Measurements from ENCODE around the gene RGS9BP. TPM values are rescaled to one million over a fixed set of nuclear protein-coding genes. Genes with fewer than 3 reads are reported as not detected.

Gene RGS9BP
- total and polyA plus RNA-seq, 7 donors, result 0.04 to 0.82 (median 0.32) TPM; not detected in 3

- Histone ChIP-seq H3K4me1 (peaks cover 0 to 3% (median 1%) of the 10 kb centered on the region in 4 donors), H3K27me3 (no peaks in the 10 kb centered on the region), H3K4me3 (no peak overlapping the region), H3K27ac (no peak overlapping the region), H3K9me3 (no peaks in the 10 kb centered on the region), H3K36me3 (peaks cover 0 to 42% (median 12%) of the 10 kb centered on the region in 4 donors)
- no peak for DNase-seq
- 94 to 95% methylated on average over 10 of the region's 10 CpGs for WGBS, 2 donors
- no peak for TF ChIP-seq CTCF (IDR thresholded peaks at IDR 0.05)
- TF ChIP-seq POLR2A (IDR thresholded peaks at IDR 0.05), result no peak
- TF ChIP-seq POLR2AphosphoS5 (IDR thresholded peaks at IDR 0.05), result no peak
- TF ChIP-seq EP300 (IDR thresholded peaks at IDR 0.05), result no peak
- intact Hi-C loops (cut with DNase I), result no loop called here
Measured at GRCh38 chr19:32658075-32658474, 17.6 kb upstream of the RGS9BP start.

DNA sequence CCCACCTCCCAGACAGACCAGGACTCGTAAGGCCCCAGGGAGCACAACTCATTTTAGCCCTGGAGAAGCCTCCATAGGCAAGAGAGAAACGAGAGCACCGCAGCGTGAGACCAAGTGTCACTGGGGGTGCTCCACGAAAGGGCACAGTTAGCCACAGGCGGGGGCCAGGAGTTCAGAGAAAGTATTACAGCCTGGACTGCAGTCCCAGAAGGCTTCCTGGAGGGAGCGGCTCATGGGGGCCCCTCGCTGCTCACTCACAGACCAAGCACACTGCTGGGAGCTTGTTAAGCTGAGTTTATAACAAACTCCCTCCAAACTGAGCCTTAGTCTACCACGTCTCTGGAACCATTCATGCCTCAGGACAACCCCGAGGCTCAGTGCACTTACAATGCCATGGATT, 17.1 kb upstream of the RGS9BP start:
- H3K27me3 ChIP-seq, result no peaks in the 10 kb centered on the region
- DNase-seq, result no peak
- H3K36me3 ChIP-seq, result peaks cover 0 to 42% (median 12%) of the 10 kb centered on the region in 4 donors
- intact Hi-C loops (cut with DNase I), result no loop called here
- H3K4me3 ChIP-seq, result no peak overlapping the region
- 86 to 92% methylated on average over 10 of the region's 10 CpGs for WGBS, 2 donors
- no peaks in the 10 kb centered on the region for H3K4me1 ChIP-seq
- no peak for TF ChIP-seq POLR2A (IDR thresholded peaks at IDR 0.05)
- no peak for TF ChIP-seq CTCF (IDR thresholded peaks at IDR 0.05)
- TF ChIP-seq EP300 (IDR thresholded peaks at IDR 0.05), result no peak
- no peak for TF ChIP-seq POLR2AphosphoS5 (IDR thresholded peaks at IDR 0.05)
- no peaks in the 10 kb centered on the region for H3K9me3 ChIP-seq
- H3K27ac ChIP-seq, result no peak overlapping the region

DNA sequence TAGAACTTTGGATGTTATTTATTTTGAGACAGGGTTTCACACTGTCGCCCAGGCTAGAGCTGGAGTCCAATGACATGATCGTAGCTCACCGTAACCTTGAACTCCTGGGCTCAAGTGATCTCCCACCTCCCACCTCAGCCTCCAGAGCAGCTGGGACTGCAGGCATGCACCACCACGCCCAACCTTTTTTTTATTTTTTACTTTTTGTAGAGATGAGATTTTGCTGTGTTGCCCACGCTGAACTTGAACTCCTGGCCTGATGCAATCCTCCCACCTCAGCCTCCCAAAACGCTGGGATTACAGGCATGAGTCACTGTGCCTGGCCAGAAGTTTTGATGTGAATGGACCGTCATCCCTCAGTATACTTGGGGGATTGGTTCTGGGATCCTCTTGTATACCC, 14.3 kb upstream of the RGS9BP start:
- H3K27me3 ChIP-seq, result no peaks in the 10 kb centered on the region
- intact Hi-C loops (cut with DNase I), result no loop called here
- peaks cover 0 to 23% (median 4%) of the 10 kb centered on the region in 4 donors for H3K36me3 ChIP-seq
- no peak overlapping the region for H3K27ac ChIP-seq
- H3K4me1 ChIP-seq, result peaks cover 0 to 8% (median 2%) of the 10 kb centered on the region in 4 donors
- H3K4me3 ChIP-seq, result no peak overlapping the region
- TF ChIP-seq EP300 (IDR thresholded peaks at IDR 0.05), result no peak
- TF ChIP-seq POLR2A (IDR thresholded peaks at IDR 0.05), result no peak
- no peak for TF ChIP-seq POLR2AphosphoS5 (IDR thresholded peaks at IDR 0.05)
- no peak for TF ChIP-seq CTCF (IDR thresholded peaks at IDR 0.05)
- WGBS, 2 donors, result 95% methylated on average over 7 of the region's 7 CpGs
- H3K9me3 ChIP-seq, result no peaks in the 10 kb centered on the region
- no peak for DNase-seq

GRCh38 chr19:32662186-32662585, 13.5 kb upstream of the RGS9BP start:
- Histone ChIP-seq H3K27me3 (no peaks in the 10 kb centered on the region), H3K4me3 (no peak overlapping the region), H3K4me1 (peaks cover 0 to 9% (median 3%) of the 10 kb centered on the region in 4 donors), H3K36me3 (peaks cover 0 to 18% (median 6%) of the 10 kb centered on the region in 4 donors), H3K9me3 (no peaks in the 10 kb centered on the region), H3K27ac (no peak overlapping the region)
- DNase-seq, result no peak
- 47 to 54% methylated on average over 3 of the region's 3 CpGs for WGBS, 2 donors
- intact Hi-C loops (cut with DNase I), result no loop called here
- TF ChIP-seq CTCF (IDR thresholded peaks at IDR 0.05), result no peak
- TF ChIP-seq EP300 (IDR thresholded peaks at IDR 0.05), result no peak
- TF ChIP-seq POLR2AphosphoS5 (IDR thresholded peaks at IDR 0.05), result no peak
- TF ChIP-seq POLR2A (IDR thresholded peaks at IDR 0.05), result no peak

DNA sequence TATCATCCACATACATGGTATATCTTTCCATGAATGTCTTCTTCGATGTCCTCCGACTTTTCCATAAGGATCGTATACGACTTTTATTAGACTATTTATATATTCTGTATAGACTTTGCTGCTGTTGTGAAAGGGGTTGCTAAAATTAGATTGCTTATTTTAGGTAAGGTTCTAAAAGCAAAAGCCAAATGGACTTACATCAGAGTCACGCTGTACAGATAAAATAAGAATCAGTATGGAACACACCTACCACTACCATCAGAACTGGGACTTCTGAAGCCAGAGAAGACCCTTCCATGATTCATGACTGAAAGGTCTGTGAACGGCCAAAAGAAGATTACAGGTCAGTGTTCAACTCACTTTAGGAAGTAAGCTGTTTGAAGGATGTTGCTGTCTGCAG, 9.6 kb upstream of the RGS9BP start:
- no peak for TF ChIP-seq EP300 (IDR thresholded peaks at IDR 0.05)
- no peak for TF ChIP-seq POLR2AphosphoS5 (IDR thresholded peaks at IDR 0.05)
- 93 to 95% methylated on average over 6 of the region's 6 CpGs for WGBS, 2 donors
- H3K4me1 ChIP-seq, result peaks cover 0 to 16% (median 5%) of the 10 kb centered on the region in 4 donors

More for the DNA sequence above, 9.6 kb upstream of the RGS9BP start:
- Histone ChIP-seq H3K27ac (no peak overlapping the region), H3K9me3 (no peaks in the 10 kb centered on the region), H3K27me3 (no peaks in the 10 kb centered on the region), H3K4me3 (no peak overlapping the region), H3K36me3 (peaks cover 0 to 5% (median 2%) of the 10 kb centered on the region in 4 donors)
- intact Hi-C loops (cut with DNase I), result no loop called here
- no peak for DNase-seq
